PC-9 (cell line): ENCODE data around the gene ACTR1A. TPM values are rescaled to one million over a fixed set of nuclear protein-coding genes. Genes with fewer than 3 reads are reported as not detected.

Experiments used
- BruUV-seq: library from RNA; stranded (reverse); fragments of 400-500 nt; replicated peaks from 2 replicates; lab custom pipeline; 2021; lab: Mats Ljungman, UMichigan
- CTCF ChIA-PET: fragments of 300-600 bp; sonication (Branson Sonifier 250); formaldehyde crosslinking; loops from one replicate; lab custom pipeline; 2022; ENCODE audit warnings: antibody characterized with exemption; lab: Charles Lee
- POLR2A ChIA-PET: fragments of 300-600 bp; sonication (Branson Sonifier 250); formaldehyde crosslinking; loops from one replicate; lab custom pipeline; 2022; ENCODE audit warnings: antibody characterized with exemption; ENCODE audit not compliant: unreplicated experiment; lab: Charles Lee
- DNase-seq, 2 experiments: peaks; one replicate each; pipeline versions ENCODE4 v3.0.0 to v3.0.0-alpha.2; 2015 to 2022; ENCODE audit warnings: mixed read lengths in 1 of 2
- H2AFZ ChIP-seq: fragments of 200-600 bp; sonication (generic); 2 replicates; pipeline ENCODE4 v1.8.1; 2017; ENCODE audit warnings: antibody characterized with exemption
- H3F3A ChIP-seq: fragments of 200-600 bp; sonication (generic); 2 replicates; pipeline ENCODE4 v1.8.1; 2017; ENCODE audit warnings: antibody characterized with exemption, mild to moderate bottlenecking, low read depth; ENCODE audit not compliant: insufficient read depth
- H3K27ac ChIP-seq: fragments of 200-600 bp; sonication (generic); 2 replicates; pipeline ENCODE4 v1.6.1; 2016; ENCODE audit warnings: mixed run types
- H3K27me3 ChIP-seq: fragments of 200-600 bp; sonication (generic); 2 replicates; pipeline ENCODE4 v1.6.1; 2016; ENCODE audit warnings: low read depth, mixed run types; ENCODE audit not compliant: insufficient read depth
- H3K36me3 ChIP-seq: fragments of 200-600 bp; sonication (generic); 2 replicates; pipeline ENCODE4 v1.6.1; 2016; ENCODE audit warnings: low read depth, mixed run types
- H3K4me1 ChIP-seq: fragments of 200-600 bp; sonication (generic); replicated peaks from 2 replicates; pipeline ENCODE4 v1.6.1; 2016; ENCODE audit warnings: mixed run types; ENCODE audit not compliant: insufficient read depth
- H3K4me2 ChIP-seq: fragments of 200-600 bp; sonication (generic); 2 replicates; pipeline ENCODE4 v1.6.1; 2017; ENCODE audit warnings: mixed run types
- H3K4me3 ChIP-seq: fragments of 200-600 bp; sonication (generic); 2 replicates; pipeline ENCODE4 v1.6.1; 2016; ENCODE audit warnings: mixed run types
- H3K79me2 ChIP-seq: fragments of 200-600 bp; sonication (generic); 2 replicates; pipeline ENCODE4 v1.6.1; 2017; ENCODE audit warnings: low read depth, mixed run types
- H3K9me2 ChIP-seq: fragments of 200-600 bp; sonication (generic); 2 replicates; pipeline ENCODE4 v1.8.1; 2017; ENCODE audit warnings: mild to moderate bottlenecking; ENCODE audit not compliant: insufficient read depth
- H3K9me3 ChIP-seq: fragments of 200-600 bp; sonication (generic); 2 replicates; pipeline ENCODE4 v1.8.1; 2016; ENCODE audit warnings: low read depth; ENCODE audit not compliant: insufficient read depth
- H4K20me1 ChIP-seq: fragments of 200-600 bp; sonication (generic); 2 replicates; pipeline ENCODE4 v1.8.1; 2017; ENCODE audit not compliant: insufficient read depth
- EZH2 ChIP-seq: fragments of 200-600 bp; sonication (generic); IDR thresholded peaks from 2 replicates; pipeline ENCODE4 v1.8.0; 2017; ENCODE audit warnings: antibody characterized with exemption, low read depth
- intact Hi-C: fragments of 100-400 bp; cut with micrococcal nuclease; formaldehyde crosslinking; loops from one replicate; pipeline ENCODE4 v1.10.0; 2022; ENCODE audit not compliant: unreplicated experiment
- total RNA-seq: library from RNA; stranded (reverse); gene quantifications from 2 replicates; pipeline ENCODE4 v1.2.3, GENCODE V29; 2021
- TF ChIP-seq, protein P1 (sequence below): fragments of 200-600 bp; sonication (generic); conservative IDR thresholded peaks from 2 replicates; pipeline ENCODE4 v1.6.1; 2017; ENCODE audit warnings: mixed run types, antibody characterized with exemption, mild to moderate bottlenecking, moderate library complexity

Gene ACTR1A
- total RNA-seq, 1 experiment from 2014 or later, result 29.4 TPM

DNA sequence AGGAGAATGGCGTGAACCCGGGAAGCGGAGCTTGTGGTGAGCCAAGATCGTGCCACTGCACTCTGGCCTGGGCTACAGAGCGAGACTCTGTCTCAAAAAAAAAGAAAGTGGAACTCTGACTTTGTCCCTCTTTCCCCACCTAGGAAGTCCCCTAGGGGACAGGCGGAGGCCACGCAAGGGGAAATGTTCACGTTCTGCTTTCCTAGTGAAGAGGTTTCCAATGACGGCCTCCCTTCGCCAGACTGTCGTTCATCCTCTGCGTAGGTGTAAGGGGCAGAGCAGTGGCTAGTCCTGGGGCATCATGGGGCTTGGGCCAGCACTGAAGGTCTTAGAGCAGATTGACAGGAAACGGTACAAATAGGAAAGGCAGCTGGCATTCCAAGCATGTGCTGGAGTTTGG is 31.8 kb upstream of the ACTR1A start:
- Histone ChIP-seq H3K27me3 (no peaks in the 10 kb centered on the region), H3K36me3 (no peaks in the 10 kb centered on the region), H3K79me2 (no peaks in the 10 kb centered on the region), H3K4me2 (no peak overlapping the region), H3K9me3 (no peaks in the 10 kb centered on the region), H3K4me3 (no peak overlapping the region), H3K9me2 (no peaks in the 10 kb centered on the region), H3K27ac (no peak overlapping the region), H2AFZ (no peak overlapping the region), H3F3A (no peaks in the 10 kb centered on the region), H4K20me1 (no peaks in the 10 kb centered on the region), H3K4me1 (no peaks in the 10 kb centered on the region)
- intact Hi-C loops, result no loop called here
- TF ChIP-seq, protein P1, sequence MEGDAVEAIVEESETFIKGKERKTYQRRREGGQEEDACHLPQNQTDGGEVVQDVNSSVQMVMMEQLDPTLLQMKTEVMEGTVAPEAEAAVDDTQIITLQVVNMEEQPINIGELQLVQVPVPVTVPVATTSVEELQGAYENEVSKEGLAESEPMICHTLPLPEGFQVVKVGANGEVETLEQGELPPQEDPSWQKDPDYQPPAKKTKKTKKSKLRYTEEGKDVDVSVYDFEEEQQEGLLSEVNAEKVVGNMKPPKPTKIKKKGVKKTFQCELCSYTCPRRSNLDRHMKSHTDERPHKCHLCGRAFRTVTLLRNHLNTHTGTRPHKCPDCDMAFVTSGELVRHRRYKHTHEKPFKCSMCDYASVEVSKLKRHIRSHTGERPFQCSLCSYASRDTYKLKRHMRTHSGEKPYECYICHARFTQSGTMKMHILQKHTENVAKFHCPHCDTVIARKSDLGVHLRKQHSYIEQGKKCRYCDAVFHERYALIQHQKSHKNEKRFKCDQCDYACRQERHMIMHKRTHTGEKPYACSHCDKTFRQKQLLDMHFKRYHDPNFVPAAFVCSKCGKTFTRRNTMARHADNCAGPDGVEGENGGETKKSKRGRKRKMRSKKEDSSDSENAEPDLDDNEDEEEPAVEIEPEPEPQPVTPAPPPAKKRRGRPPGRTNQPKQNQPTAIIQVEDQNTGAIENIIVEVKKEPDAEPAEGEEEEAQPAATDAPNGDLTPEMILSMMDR, result no peak
- no peak for TF ChIP-seq EZH2
- DNase-seq, result no peak
- BruUV-seq, result no TSS peak
- CTCF ChIA-PET, result interaction anchor here (0.6 kb wide), 1 partner anchor 342 kb away, joined by 6 read pairs; no protein-coding TSS in a partner anchor
- POLR2A ChIA-PET, result no interaction called here

DNA sequence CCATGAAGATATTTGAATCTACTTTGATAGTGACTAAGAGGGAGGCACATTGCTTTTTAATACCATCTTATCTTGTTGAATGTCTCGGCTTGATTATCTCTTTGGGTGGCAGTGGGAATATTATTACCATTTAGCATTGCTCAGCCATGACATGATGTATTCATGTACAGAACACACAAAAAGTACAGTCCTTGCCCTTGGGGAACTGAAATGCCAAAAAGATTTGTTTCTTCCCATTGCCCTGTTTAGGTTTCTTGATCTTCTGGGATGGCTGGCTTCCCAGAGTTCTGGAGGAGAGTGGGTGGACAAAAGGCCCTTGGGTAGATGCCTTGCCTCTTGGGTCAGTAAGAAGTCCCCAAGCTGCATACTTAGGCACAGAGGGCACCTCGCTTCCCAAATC is 25.0 kb upstream of the ACTR1A start:
- no TSS peak for BruUV-seq
- Histone ChIP-seq H3K4me1 (no peaks in the 10 kb centered on the region), H3K4me3 (no peak overlapping the region), H4K20me1 (no peaks in the 10 kb centered on the region), H3K9me2 (no peaks in the 10 kb centered on the region), H3K27ac (no peak overlapping the region), H2AFZ (no peak overlapping the region), H3K36me3 (no peaks in the 10 kb centered on the region), H3F3A (no peaks in the 10 kb centered on the region), H3K27me3 (no peaks in the 10 kb centered on the region), H3K79me2 (no peaks in the 10 kb centered on the region), H3K9me3 (no peaks in the 10 kb centered on the region), H3K4me2 (no peak overlapping the region)
- ChIA-PET POLR2A (no interaction called here), CTCF (no interaction called here)
- DNase-seq, result no peak
- no peak for TF ChIP-seq EZH2
- TF ChIP-seq, protein P1, result no peak
- intact Hi-C loops, result no loop called here

DNA sequence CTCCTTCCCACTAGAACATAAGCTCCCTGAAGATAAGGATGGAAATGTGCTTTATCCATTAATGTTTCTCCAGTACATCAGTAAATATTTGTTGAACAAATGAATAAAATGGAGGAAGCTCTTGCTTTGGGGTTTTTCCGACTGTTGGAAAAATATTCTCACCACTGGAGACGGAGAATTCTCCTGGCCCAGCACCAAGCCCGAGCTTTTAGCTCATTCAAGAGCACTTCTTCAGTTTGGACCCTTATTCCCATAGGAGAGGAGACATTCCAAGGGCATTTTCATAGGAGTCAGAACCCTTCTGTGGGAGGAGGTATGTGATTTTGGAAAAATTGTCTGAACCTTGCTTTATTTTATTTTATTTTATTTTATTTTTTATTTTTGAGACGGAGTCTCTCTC is 22.2 kb upstream of the ACTR1A start:
- no peak overlapping the region for H3K27ac ChIP-seq
- no peaks in the 10 kb centered on the region for H3K9me2 ChIP-seq
- H3K4me2 ChIP-seq, result no peak overlapping the region
- H3K27me3 ChIP-seq, result no peaks in the 10 kb centered on the region
- CTCF ChIA-PET, result no interaction called here
- H2AFZ ChIP-seq, result no peak overlapping the region
- no peaks in the 10 kb centered on the region for H3K4me1 ChIP-seq
- H3K79me2 ChIP-seq, result no peaks in the 10 kb centered on the region
- H3F3A ChIP-seq, result no peaks in the 10 kb centered on the region
- POLR2A ChIA-PET, result no interaction called here
- no peaks in the 10 kb centered on the region for H4K20me1 ChIP-seq
- no peak overlapping the region for H3K4me3 ChIP-seq
- no peak for DNase-seq
- intact Hi-C loops, result no loop called here
- no TSS peak for BruUV-seq
- H3K9me3 ChIP-seq, result no peaks in the 10 kb centered on the region
- no peaks in the 10 kb centered on the region for H3K36me3 ChIP-seq
- TF ChIP-seq, protein P1, result no peak
- TF ChIP-seq EZH2, result no peak
